IMR-90 (cell line): ENCODE data around the gene RAB15. TPM values are rescaled to one million over a fixed set of nuclear protein-coding genes. Genes with fewer than 3 reads are reported as not detected.

ENCODE experiments used
- ATAC-seq: fragments of 200-7000 bp; cut with Tn5 transposase; 2 replicates; pipeline ENCODE4 v1.9.1; 2020; ENCODE audit warnings: low read depth, mild to moderate bottlenecking, moderate library complexity
- BruUV-seq: library from RNA; stranded (reverse); fragments of 400-500 nt; replicated peaks from 2 replicates; lab custom pipeline; 2021; lab: Mats Ljungman, UMichigan
- CTCF ChIA-PET: fragments of 300-600 bp; formaldehyde crosslinking; extraction: SDS; loops from one replicate; lab custom pipeline; 2021; ENCODE audit warnings: antibody characterized with exemption; lab: Yijun Ruan, JAX
- POLR2A ChIA-PET: fragments of 300-600 bp; sonication (Branson Sonifier 250); formaldehyde crosslinking; loops from one replicate; lab custom pipeline; 2022; ENCODE audit warnings: antibody characterized with exemption; ENCODE audit not compliant: unreplicated experiment; lab: Charles Lee
- DNase-seq: peaks from one replicate; pipeline ENCODE4 v3.0.0; 2013
- H2AFZ ChIP-seq: replicated peaks from 2 replicates; pipeline ENCODE3; 2013; ENCODE audit warnings: low read length, mild to moderate bottlenecking; ENCODE audit not compliant: poor library complexity
- H2AK5ac ChIP-seq: 2 replicates; pipeline ENCODE4 v1.6.1; 2013; ENCODE audit warnings: low read depth, low read length, inconsistent platforms
- H2AK9ac ChIP-seq: replicated peaks from 2 replicates; pipeline ENCODE3; 2013; ENCODE audit warnings: mild to moderate bottlenecking, low read depth, low read length, moderate library complexity; ENCODE audit not compliant: poor library complexity
- H2BK120ac ChIP-seq: 2 replicates; pipeline ENCODE4 v1.6.1; 2013; ENCODE audit warnings: low read depth, low read length, inconsistent platforms
- H2BK15ac ChIP-seq: 3 replicates; pipeline ENCODE4 v1.6.1; 2013; ENCODE audit warnings: low read depth, low read length, inconsistent platforms
- H2BK20ac ChIP-seq: 2 replicates; pipeline ENCODE4 v1.6.1; 2013; ENCODE audit warnings: low read depth, mild to moderate bottlenecking, inconsistent platforms, low read length, moderate library complexity
- H2BK5ac ChIP-seq: 2 replicates; pipeline ENCODE4 v1.6.1; 2013; ENCODE audit warnings: mild to moderate bottlenecking, low read depth, low read length, inconsistent platforms; ENCODE audit not compliant: poor library complexity, severe bottlenecking
- H3K14ac ChIP-seq: replicated peaks from 2 replicates; pipeline ENCODE4 v1.6.1; 2013; ENCODE audit warnings: low read depth, low read length, inconsistent platforms
- H3K18ac ChIP-seq: 2 replicates; pipeline ENCODE4 v1.6.1; 2013; ENCODE audit warnings: low read depth, low read length, control low read depth
- H3K23ac ChIP-seq: 2 replicates; pipeline ENCODE4 v1.6.1; 2013; ENCODE audit warnings: low read depth, low read length, inconsistent platforms
- H3K27ac ChIP-seq: 2 replicates; pipeline ENCODE4 v1.5.1; 2013; ENCODE audit warnings: mild to moderate bottlenecking, control low read depth, low read length; ENCODE audit not compliant: insufficient read depth
- H3K27me3 ChIP-seq: 2 replicates; pipeline ENCODE4 v1.6.1; 2013; ENCODE audit warnings: low read length; ENCODE audit not compliant: control insufficient read depth, insufficient read depth
- H3K36me3 ChIP-seq: 2 replicates; pipeline ENCODE4 v1.6.1; 2013; ENCODE audit warnings: low read length, mixed read lengths; ENCODE audit not compliant: control insufficient read depth, insufficient read depth
- H3K4ac ChIP-seq: 2 replicates; pipeline ENCODE4 v1.6.1; 2013; ENCODE audit warnings: low read depth, low read length, inconsistent platforms
- H3K4me1 ChIP-seq: 2 replicates; pipeline ENCODE4 v1.6.1; 2013; ENCODE audit warnings: low read length, mixed read lengths; ENCODE audit not compliant: control insufficient read depth, insufficient read depth
- H3K4me2 ChIP-seq: 2 replicates; pipeline ENCODE4 v1.6.1; 2013; ENCODE audit warnings: low read depth, mild to moderate bottlenecking, control low read depth, low read length, moderate library complexity
- H3K4me3 ChIP-seq: 2 replicates; pipeline ENCODE4 v1.5.1; 2013; ENCODE audit warnings: low read depth, mild to moderate bottlenecking, control low read depth, low read length, moderate library complexity; ENCODE audit not compliant: insufficient read depth
- H3K56ac ChIP-seq: 2 replicates; pipeline ENCODE4 v1.6.1; 2013; ENCODE audit warnings: low read length, inconsistent platforms; ENCODE audit not compliant: insufficient read depth; ENCODE audit errors: extremely low read depth
- H3K79me1 ChIP-seq, 2 experiments: 2 replicates each; pipeline ENCODE4 v1.6.1; 2013; ENCODE audit warnings: low read length in 2 of 2, inconsistent platforms in 1 of 2, low read depth in 1 of 2
- H3K9ac ChIP-seq: 2 replicates; pipeline ENCODE4 v1.6.1; 2013; ENCODE audit warnings: low read depth, low read length, control low read depth
- H3K9me1 ChIP-seq: 2 replicates; pipeline ENCODE4 v1.6.1; 2013; ENCODE audit warnings: low read length, inconsistent platforms; ENCODE audit not compliant: insufficient read depth
- H3K9me3 ChIP-seq: 2 replicates; pipeline ENCODE4 v1.6.1; 2013; ENCODE audit warnings: low read length; ENCODE audit not compliant: control insufficient read depth, insufficient read depth
- H4K20me1 ChIP-seq: 2 replicates; pipeline ENCODE4 v1.6.1; 2013; ENCODE audit warnings: low read length, inconsistent platforms; ENCODE audit not compliant: insufficient read depth
- H4K5ac ChIP-seq: 2 replicates; pipeline ENCODE4 v1.6.1; 2013; ENCODE audit warnings: mild to moderate bottlenecking, low read depth, low read length, control low read depth
- H4K8ac ChIP-seq, 2 experiments: 2 replicates each; pipeline ENCODE4 v1.6.1; 2013; ENCODE audit warnings: low read depth in 2 of 2, low read length in 2 of 2, control low read depth in 1 of 2, inconsistent platforms in 1 of 2
- H4K91ac ChIP-seq: 2 replicates; pipeline ENCODE4 v1.6.1; 2013; ENCODE audit warnings: low read depth, low read length, inconsistent platforms; ENCODE audit not compliant: insufficient read depth
- BHLHE40 ChIP-seq: fragments of 150-350 bp; IDR thresholded peaks from 2 replicates; pipeline ENCODE4 v1.6.1; 2016; ENCODE audit warnings: mild to moderate bottlenecking, low read depth, low read length
- CEBPB ChIP-seq: IDR thresholded peaks from 2 replicates; pipeline ENCODE4 v1.6.1; 2012; ENCODE audit warnings: low read depth, low read length, improper control_type of control experiment
- CHD1 ChIP-seq: IDR thresholded peaks from 2 replicates; pipeline ENCODE4 v1.6.1; 2012; ENCODE audit warnings: low read depth, low read length, improper control_type of control experiment
- CTCF ChIP-seq: conservative IDR thresholded peaks from 2 replicates; pipeline ENCODE4 v1.5.1; 2012; ENCODE audit warnings: mild to moderate bottlenecking, low read depth, low read length, improper control_type of control experiment
- FOS ChIP-seq: fragments of 150-350 bp; IDR thresholded peaks from 2 replicates; pipeline ENCODE4 v1.6.1; 2016; ENCODE audit warnings: low read depth, low read length
- MAFK ChIP-seq: IDR thresholded peaks from 2 replicates; pipeline ENCODE4 v1.6.1; 2012; ENCODE audit warnings: low read depth, low read length, improper control_type of control experiment
- MAZ ChIP-seq: IDR thresholded peaks from 2 replicates; pipeline ENCODE4 v1.6.1; 2012; ENCODE audit warnings: low read depth, mild to moderate bottlenecking, low read length, improper control_type of control experiment, moderate library complexity, borderline replicate concordance
- MXI1 ChIP-seq: IDR thresholded peaks from 2 replicates; pipeline ENCODE4 v1.6.1; 2012; ENCODE audit warnings: low read depth, mild to moderate bottlenecking, low read length, moderate library complexity, borderline replicate concordance
- NFE2L2 ChIP-seq: fragments of 150-350 bp; IDR thresholded peaks from 2 replicates; pipeline ENCODE4 v1.6.1; 2016; ENCODE audit warnings: low read depth, mild to moderate bottlenecking, low read length
- POLR2A ChIP-seq: IDR thresholded peaks from 2 replicates; pipeline ENCODE4 v1.6.1; 2012; ENCODE audit warnings: mild to moderate bottlenecking, low read depth, low read length
- RAD21 ChIP-seq: IDR thresholded peaks from 2 replicates; pipeline ENCODE4 v1.6.1; 2012; ENCODE audit warnings: low read length, improper control_type of control experiment
- RCOR1 ChIP-seq: IDR thresholded peaks from 2 replicates; pipeline ENCODE4 v1.6.1; 2012; ENCODE audit warnings: mild to moderate bottlenecking, low read length, improper control_type of control experiment; ENCODE audit not compliant: insufficient replicate concordance
- RFX5 ChIP-seq: IDR thresholded peaks from 2 replicates; pipeline ENCODE4 v1.8.0; 2012; ENCODE audit warnings: low read depth, mild to moderate bottlenecking, low read length, moderate library complexity
- SMC3 ChIP-seq: fragments of 150-350 bp; IDR thresholded peaks from 2 replicates; pipeline ENCODE4 v1.6.1; 2016; ENCODE audit warnings: low read depth, mild to moderate bottlenecking, antibody characterized with exemption, low read length, moderate library complexity
- USF2 ChIP-seq: fragments of 150-350 bp; IDR thresholded peaks from 2 replicates; pipeline ENCODE4 v1.6.1; 2017; ENCODE audit warnings: mild to moderate bottlenecking, antibody characterized with exemption, low read length, low read depth
- WGBS, 2 experiments: methylation state at CpG; one replicate each; pipeline versions ENCODE4 v1.1.5 to v1.1.7; 2013; ENCODE audit warnings: missing lambda C conversion rate in 2 of 2; ENCODE audit not compliant: insufficient read length in 1 of 2; ENCODE audit errors: extremely low coverage in 2 of 2; 5-methylcytosine and 5-hydroxymethylcytosine counted together
- dilution Hi-C: fragments of 300-500 bp; cut with HindIII; formaldehyde crosslinking; loops from one replicate; pipeline ENCODE4 v1.14.3; 2018; ENCODE audit warnings: low sequenced_read_pairs; ENCODE audit not compliant: unreplicated experiment
- in situ Hi-C: fragments of 300-500 bp; cut with MboI; formaldehyde crosslinking; loops from 3 replicates; pipeline ENCODE4 v1.14.3; 2019; ENCODE audit warnings: low sequenced_read_pairs, inconsistent platforms, mixed read lengths
- intact Hi-C: fragments of 100-400 bp; cut with micrococcal nuclease; formaldehyde crosslinking; loops from 2 replicates; pipeline ENCODE4 v1.10.0; 2022
- polyA plus RNA-seq, 3 experiments: library from polyadenylated mRNA; depleted of rRNA; stranded (reverse); fragments of >200 nt; gene quantifications; 2 replicates each; pipeline ENCODE4 v1.2.3, GENCODE V29; 2012; ENCODE audit warnings: low replicate concordance in 1 of 3
- total RNA-seq: library from RNA; depleted of rRNA; stranded (reverse); fragments of >200 nt; gene quantifications from 2 replicates; pipeline ENCODE4 v1.2.3, GENCODE V29; 2012
- TF ChIP-seq, protein P1 (sequence below): fragments of 150-350 bp; IDR thresholded peaks from 2 replicates; pipeline ENCODE4 v1.6.1; 2016; ENCODE audit warnings: low read depth, mild to moderate bottlenecking, low read length, moderate library complexity, borderline replicate concordance

RAB15 gene
- total and polyA plus RNA-seq, 2 of the 4 experiments (the other 2 are of a cell fraction) = 3.4 to 7.8 TPM

GRCh38 chr14:64912261-64912660 is 59.9 kb downstream of the RAB15 start:
- in situ Hi-C loops = loop anchor here (25.0 kb wide), 1 partner anchor 375 kb away; the partner anchor contains the start of genes HSPA2 and PPP1R36
- no peaks in the 10 kb centered on the region for H3K9me3 ChIP-seq
- no peak overlapping the region for H4K91ac ChIP-seq
- H4K20me1 ChIP-seq = 0 out of 2 replicates have a peak, but pooled peaks cover 5% of the 10 kb centered on the region
- no CpG with 5 or more reads among the region's 1 CpG for WGBS, 2 experiments
- ChIA-PET CTCF (no interaction called here), POLR2A (no interaction called here)
- no peak overlapping the region for H4K8ac ChIP-seq
- H3K4me3 ChIP-seq = no peak overlapping the region
- no peak overlapping the region for H3K27ac ChIP-seq
- no peak overlapping the region for H3K18ac ChIP-seq
- DNase-seq = no peak
- no peak overlapping the region for H2BK120ac ChIP-seq
- no peak overlapping the region for H2AK5ac ChIP-seq
- peaks cover 8% of the 10 kb centered on the region; the same call in 1 of the 2 replicates for H3K9me1 ChIP-seq
- no peak overlapping the region for H3K56ac ChIP-seq
- no peak overlapping the region for H4K5ac ChIP-seq
- no peak overlapping the region for H3K23ac ChIP-seq
- no peak overlapping the region for H2AFZ ChIP-seq
- no peak overlapping the region for H3K4ac ChIP-seq
- no peaks in the 10 kb centered on the region for H3K4me1 ChIP-seq
- no peak for ATAC-seq
- dilution Hi-C loops = no loop called here
- H3K36me3 ChIP-seq = no peaks in the 10 kb centered on the region
- H2BK15ac ChIP-seq = no peak overlapping the region
- TF ChIP-seq BHLHE40 = no peak
- TF ChIP-seq RAD21 = no peak
- TF ChIP-seq POLR2A = no peak
- no peak for TF ChIP-seq CTCF
- TF ChIP-seq NFE2L2 = no peak
- TF ChIP-seq MAZ = no peak
- no peak for TF ChIP-seq RCOR1
- TF ChIP-seq MXI1 = no peak
- no peak for TF ChIP-seq RFX5
- TF ChIP-seq CEBPB = no peak
- no peak for TF ChIP-seq SMC3
- TF ChIP-seq, protein P1, sequence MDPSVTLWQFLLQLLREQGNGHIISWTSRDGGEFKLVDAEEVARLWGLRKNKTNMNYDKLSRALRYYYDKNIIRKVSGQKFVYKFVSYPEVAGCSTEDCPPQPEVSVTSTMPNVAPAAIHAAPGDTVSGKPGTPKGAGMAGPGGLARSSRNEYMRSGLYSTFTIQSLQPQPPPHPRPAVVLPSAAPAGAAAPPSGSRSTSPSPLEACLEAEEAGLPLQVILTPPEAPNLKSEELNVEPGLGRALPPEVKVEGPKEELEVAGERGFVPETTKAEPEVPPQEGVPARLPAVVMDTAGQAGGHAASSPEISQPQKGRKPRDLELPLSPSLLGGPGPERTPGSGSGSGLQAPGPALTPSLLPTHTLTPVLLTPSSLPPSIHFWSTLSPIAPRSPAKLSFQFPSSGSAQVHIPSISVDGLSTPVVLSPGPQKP = no peak
- no peak for TF ChIP-seq MAFK
- TF ChIP-seq FOS = no peak
- TF ChIP-seq CHD1 = no peak
- TF ChIP-seq USF2 = no peak
- no peak overlapping the region for H3K9ac ChIP-seq
- peaks cover 12 to 21% of the 10 kb centered on the region in 2 experiments for H3K79me1 ChIP-seq
- no peak overlapping the region for H2BK5ac ChIP-seq
- no peak overlapping the region for H2BK20ac ChIP-seq
- no peak overlapping the region for H3K14ac ChIP-seq
- intact Hi-C loops = loop anchor here (5.0 kb wide), 1 partner anchor 70 kb away; no protein-coding TSS in a partner anchor
- peaks cover 3% of the 10 kb centered on the region; the same call in 1 of the 2 replicates for H3K27me3 ChIP-seq
- H3K4me2 ChIP-seq = no peak overlapping the region
- H2AK9ac ChIP-seq = no peak overlapping the region
- BruUV-seq = no TSS peak
